ENCODE data around the gene NUTF2.
"Not testable (repeated sequence)": the region's sequence is repeated elsewhere in the genome, so short reads cannot be mapped to it uniquely, and the experiment has no call there.

Gene NUTF2

GRCh38 chr16:67862623-67863583 is 16.2 kb downstream of the NUTF2 start:
- DNase-seq, result peak in 14 of 56 donors; percentile 11 to 59 (median 32)

- DNase-seq, result not testable (repeated sequence)
Measured at GRCh38 chr16:67864044-67864443, 17.3 kb downstream of the NUTF2 start.

- no peak for DNase-seq
Measured at GRCh38 chr16:67864594-67864993, 17.9 kb downstream of the NUTF2 start.

GRCh38 chr16:67865318-67865717 is 18.6 kb downstream of the NUTF2 start:
- no peak for DNase-seq

GRCh38 chr16:67868290-67868689 is 21.6 kb downstream of the NUTF2 start:
- DNase-seq, result peak in 4 of 56 donors; percentile 4 to 22 (median 6)

- DNase-seq, result no peak
Measured at GRCh38 chr16:67869653-67870052, 22.9 kb downstream of the NUTF2 start.

GRCh38 chr16:67871256-67871655 is 24.5 kb downstream of the NUTF2 start:
- no peak for DNase-seq

- DNase-seq, result no peak
Measured at GRCh38 chr16:67872131-67872630, 25.4 kb downstream of the NUTF2 start.

- peak in 50 of 56 donors; percentile 13 to 81 (median 65) for DNase-seq
Measured at GRCh38 chr16:67872631-67873434, 26.1 kb downstream of the NUTF2 start, which contains the start of gene EDC4. Gene EDC4, plus strand, starts transcription at chr16:67873052. Its CDS starts 210 bp downstream, at chr16:67873262.

GRCh38 chr16:67873435-67874370 is 27.0 kb downstream of the NUTF2 start:
- DNase-seq, result peak in 5 of 56 donors; percentile 11 to 49 (median 28)

GRCh38 chr16:67874372-67874771 is 27.6 kb downstream of the NUTF2 start:
- no peak for DNase-seq

- DNase-seq, result no peak
Measured at GRCh38 chr16:67877064-67877463, 30.3 kb downstream of the NUTF2 start.

GRCh38 chr16:67878232-67878631 is 31.5 kb downstream of the NUTF2 start:
- DNase-seq, result no peak

GRCh38 chr16:67878846-67879245 is 32.1 kb downstream of the NUTF2 start:
- DNase-seq, result no peak

- DNase-seq, result no peak
Measured at GRCh38 chr16:67879462-67879861, 32.7 kb downstream of the NUTF2 start.

GRCh38 chr16:67879936-67880335 is 33.2 kb downstream of the NUTF2 start:
- no peak for DNase-seq

- no peak for DNase-seq
Measured at GRCh38 chr16:67880584-67880983, 33.9 kb downstream of the NUTF2 start.

- peak in 38 of 56 donors; percentile 10 to 78 (median 44) for DNase-seq
Measured at GRCh38 chr16:67881621-67882161, 35.0 kb downstream of the NUTF2 start.

GRCh38 chr16:67882374-67883145 is 35.8 kb downstream of the NUTF2 start:
- peak in 54 of 56 donors; percentile 19 to 92 (median 72) for DNase-seq

Data from amygdala (tissue), 56 donors.